Vagina (tissue), 2 donors: ENCODE data around the gene CCDC47.

ENCODE experiments used
- POLR2A ChIP-seq, 2 donors: fragments of 450-650 bp; IDR thresholded peaks; one replicate each; pipeline ENCODE4 v1.6.1; 2017; ENCODE audit warnings: antibody characterized with exemption in 2 of 2, mild to moderate bottlenecking in 2 of 2, moderate library complexity in 2 of 2
- POLR2AphosphoS5 ChIP-seq, 2 donors: sonication (generic); formaldehyde crosslinking; IDR thresholded peaks; one replicate each; pipeline ENCODE4 v1.9.0; 2017; ENCODE audit warnings: antibody characterized with exemption in 2 of 2, mild to moderate bottlenecking in 2 of 2, low read depth in 1 of 2; ENCODE audit not compliant: insufficient read depth in 1 of 2
- TF ChIP-seq, protein P1 (sequence below), 3 experiments: fragments of 450-650 bp in 2 of 3; fragments of 200-600 bp in 1 of 3; sonication (generic) in 1 of 3; IDR thresholded peaks; one replicate each; pipeline ENCODE4 v1.5.1; 2017 to 2019; ENCODE audit warnings: antibody characterized with exemption in 3 of 3, mild to moderate bottlenecking in 2 of 3, moderate library complexity in 2 of 3

GRCh38 chr17:63740464-63741142 is 32.8 kb downstream of the CCDC47 start:
- TF ChIP-seq POLR2A (IDR thresholded peaks at IDR 0.05) (no peak), POLR2AphosphoS5 (IDR thresholded peaks at IDR 0.05; ENCODE audit: insufficient read depth in 1 of 2, low read depth in 1 of 2) (no peak)
- TF ChIP-seq, protein P1, sequence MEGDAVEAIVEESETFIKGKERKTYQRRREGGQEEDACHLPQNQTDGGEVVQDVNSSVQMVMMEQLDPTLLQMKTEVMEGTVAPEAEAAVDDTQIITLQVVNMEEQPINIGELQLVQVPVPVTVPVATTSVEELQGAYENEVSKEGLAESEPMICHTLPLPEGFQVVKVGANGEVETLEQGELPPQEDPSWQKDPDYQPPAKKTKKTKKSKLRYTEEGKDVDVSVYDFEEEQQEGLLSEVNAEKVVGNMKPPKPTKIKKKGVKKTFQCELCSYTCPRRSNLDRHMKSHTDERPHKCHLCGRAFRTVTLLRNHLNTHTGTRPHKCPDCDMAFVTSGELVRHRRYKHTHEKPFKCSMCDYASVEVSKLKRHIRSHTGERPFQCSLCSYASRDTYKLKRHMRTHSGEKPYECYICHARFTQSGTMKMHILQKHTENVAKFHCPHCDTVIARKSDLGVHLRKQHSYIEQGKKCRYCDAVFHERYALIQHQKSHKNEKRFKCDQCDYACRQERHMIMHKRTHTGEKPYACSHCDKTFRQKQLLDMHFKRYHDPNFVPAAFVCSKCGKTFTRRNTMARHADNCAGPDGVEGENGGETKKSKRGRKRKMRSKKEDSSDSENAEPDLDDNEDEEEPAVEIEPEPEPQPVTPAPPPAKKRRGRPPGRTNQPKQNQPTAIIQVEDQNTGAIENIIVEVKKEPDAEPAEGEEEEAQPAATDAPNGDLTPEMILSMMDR (IDR thresholded peaks at IDR 0.05) = no peak
